ENCODE results near the gene MAP3K4.
"Not testable (repeated sequence)": the region's sequence is repeated elsewhere in the genome, so short reads cannot be mapped to it uniquely, and the experiment has no call there.

The MAP3K4 gene

DNA sequence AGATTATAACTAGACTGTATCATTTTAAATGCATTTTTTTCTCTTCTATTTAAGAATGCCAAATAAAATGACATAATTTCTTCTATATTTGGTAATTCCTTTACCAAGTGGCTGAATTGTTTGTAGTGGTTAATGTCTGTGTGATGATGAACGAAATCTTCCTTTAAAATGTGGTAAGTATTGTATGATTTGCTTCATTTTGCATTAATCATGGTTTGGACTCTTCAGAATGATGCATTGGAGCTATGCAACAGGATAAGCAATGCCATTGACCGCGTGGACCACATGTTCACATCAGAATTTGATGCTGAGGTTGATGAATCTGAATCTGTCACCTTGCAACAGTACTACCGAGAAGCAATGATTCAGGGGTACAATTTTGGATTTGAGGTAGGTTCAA lies 99.6 kb downstream of the MAP3K4 start:
- DNase-seq: no peak

DNA sequence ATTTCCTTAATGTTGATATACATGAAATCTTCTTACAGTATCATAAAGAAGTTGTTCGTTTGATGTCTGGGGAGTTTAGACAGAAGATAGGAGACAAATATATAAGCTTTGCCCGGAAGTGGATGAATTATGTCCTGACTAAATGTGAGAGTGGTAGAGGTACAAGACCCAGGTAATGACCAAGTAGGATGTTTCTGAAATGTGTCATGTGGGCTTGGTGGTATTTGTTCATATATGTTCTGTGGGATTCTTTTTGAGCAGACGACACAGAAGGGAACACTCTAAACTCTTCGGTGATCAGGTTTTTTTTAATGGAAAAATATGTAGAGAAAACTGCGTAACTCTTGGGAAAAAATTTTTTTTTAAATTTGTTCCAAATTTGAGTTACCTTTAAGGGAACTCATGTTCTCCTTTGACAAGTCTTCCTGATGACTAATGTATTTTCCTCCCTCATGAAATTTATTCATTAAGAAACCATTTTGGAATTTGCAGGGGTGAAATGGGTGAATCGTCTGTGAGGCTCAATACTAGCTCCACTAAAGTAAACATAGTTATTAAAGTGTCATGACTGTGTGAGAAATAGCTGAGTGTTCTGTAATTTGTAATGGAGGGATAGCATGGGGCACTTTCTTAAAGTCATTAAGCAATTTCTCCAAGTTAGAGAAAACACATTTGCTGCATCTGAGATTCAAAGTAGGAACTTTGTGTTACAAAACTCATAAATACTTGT lies 100.6 kb downstream of the MAP3K4 start:
- DNase-seq: peak; percentile 42

DNA sequence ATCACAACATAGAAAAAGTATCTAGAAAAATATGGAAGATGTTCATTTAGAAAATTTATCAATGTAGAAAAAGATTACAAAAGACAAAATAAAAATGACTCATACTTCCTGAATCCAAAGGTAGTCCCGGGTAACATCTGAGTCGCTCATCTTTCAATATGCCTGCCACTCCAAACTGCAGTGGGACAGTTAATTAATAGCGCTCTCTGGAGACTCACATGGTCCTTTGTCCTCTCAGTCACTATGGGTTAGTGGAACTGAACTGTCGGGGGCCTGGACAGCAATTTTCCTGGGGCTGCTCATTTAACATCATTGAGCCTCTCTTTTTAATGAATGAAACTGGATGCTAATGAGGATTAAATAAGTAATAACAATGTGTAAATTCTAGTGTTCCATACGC lies 103.4 kb downstream of the MAP3K4 start:
- DNase-seq: no peak

DNA sequence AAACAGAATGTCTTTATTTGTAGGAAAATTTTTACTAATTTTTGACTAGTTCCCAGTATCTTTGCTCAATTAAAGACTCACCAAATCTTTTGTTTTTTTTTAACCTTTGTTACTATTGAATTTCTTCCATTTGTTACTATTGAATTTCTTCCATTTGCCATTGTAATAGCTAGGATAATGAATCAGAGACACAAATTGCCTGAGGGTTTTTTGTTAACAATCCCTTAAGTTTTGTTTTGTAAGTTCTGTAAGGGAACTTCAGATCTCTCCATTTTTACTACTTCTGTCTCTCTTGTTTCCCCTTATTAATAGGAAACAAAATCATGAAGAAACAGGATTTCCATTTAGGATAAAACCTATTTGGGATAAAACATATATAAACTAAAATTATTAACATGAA lies 104.3 kb downstream of the MAP3K4 start:
- no peak for DNase-seq

DNA sequence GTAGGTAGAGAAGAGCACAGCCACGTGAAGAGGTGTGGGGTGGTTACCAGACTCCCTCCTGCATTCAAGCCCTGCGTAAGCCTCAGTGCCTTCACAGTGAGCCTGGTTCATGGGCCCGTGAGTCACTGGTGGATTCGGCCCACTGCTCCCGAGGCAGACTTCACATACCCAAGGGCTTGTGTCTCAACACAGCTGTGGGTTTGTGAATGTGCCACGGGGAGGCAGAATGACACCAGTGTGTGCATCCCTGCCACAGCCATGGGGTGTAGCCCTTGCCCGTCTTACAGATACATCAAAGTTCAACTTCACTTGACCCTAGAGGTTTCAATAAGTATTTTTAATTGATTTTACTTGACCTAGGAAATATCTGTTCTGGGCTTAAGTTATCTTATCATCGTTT lies 108.5 kb downstream of the MAP3K4 start:
- DNase-seq: peak; percentile 7

DNA sequence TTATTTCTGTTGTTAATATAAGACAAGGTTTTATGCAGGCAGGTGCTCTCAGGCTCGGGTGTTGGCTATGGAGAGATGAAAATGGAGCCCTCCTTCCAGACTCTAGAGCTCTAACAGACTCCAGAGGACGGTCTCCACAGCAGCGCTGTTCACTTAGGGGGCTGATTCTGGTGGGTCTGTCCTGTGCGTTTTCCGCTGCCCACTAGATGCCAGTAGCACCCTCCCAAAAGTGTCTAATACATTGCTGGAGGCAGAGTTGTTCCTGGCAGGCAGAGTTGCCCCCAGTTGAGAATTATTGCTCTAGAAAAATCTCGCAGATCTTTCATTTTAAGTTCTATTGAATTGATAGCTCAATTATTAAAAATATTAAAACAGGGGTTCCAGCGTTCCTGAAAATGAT lies 109.9 kb downstream of the MAP3K4 start:
- no peak for DNase-seq

DNA sequence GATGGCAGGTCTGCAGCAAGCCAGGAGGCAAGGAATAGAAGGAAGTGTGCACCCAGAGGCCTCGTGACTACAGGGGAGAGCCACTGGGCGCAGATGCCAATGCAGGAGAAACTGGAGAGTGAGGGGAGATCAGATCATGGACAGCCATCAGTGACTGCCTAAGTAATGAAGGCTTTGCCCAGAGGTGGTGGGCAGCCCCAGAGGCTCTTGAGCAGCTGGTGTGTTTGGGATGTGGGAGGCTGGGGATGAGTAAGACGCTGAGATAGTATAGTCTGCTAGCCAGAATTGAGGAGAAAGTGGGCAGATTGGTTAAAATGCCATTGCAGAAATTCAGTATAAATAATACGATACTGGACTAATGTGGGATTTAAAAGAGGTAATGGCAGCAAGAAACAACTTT lies 111.9 kb downstream of the MAP3K4 start:
- no peak for DNase-seq

DNA sequence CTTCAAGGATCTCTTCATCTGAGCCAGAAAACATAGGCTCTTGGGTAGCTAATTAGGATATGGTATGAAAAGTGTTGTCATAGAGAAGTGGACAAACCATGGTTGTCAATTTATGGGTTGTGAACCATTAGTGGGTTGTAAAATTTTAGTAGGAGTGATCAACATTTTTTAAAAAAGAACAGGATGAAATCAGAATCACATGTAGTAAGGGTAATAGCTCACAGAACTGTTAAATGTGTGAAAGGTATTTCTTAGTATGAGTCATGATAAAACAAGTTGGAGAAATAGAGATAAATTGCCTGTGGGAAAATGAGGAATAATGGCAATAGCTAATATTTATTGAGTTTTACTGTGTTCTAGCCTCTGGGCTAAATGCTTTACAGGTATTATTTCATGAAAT lies 113.4 kb downstream of the MAP3K4 start:
- DNase-seq: peak; percentile 28

DNA sequence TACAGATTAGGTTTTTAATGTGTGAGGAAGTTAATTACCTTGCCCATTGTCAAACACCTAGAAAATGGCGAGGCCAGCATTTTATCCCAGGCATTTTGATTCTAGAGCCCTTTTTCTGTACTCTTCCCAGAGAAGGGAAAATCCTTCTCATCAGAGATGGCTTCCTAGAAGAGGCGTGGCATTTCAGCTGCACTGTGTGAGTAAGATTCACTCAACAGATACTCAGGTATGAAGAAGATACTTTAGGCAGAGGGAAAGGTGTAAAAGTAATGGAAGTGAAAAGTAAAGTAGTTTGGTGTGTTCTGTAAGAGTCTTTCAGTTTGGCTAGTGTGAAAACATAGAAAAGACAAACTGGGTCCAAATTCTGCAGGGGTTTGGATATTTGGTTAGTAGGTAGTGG lies 113.8 kb downstream of the MAP3K4 start:
- no peak for DNase-seq

DNA sequence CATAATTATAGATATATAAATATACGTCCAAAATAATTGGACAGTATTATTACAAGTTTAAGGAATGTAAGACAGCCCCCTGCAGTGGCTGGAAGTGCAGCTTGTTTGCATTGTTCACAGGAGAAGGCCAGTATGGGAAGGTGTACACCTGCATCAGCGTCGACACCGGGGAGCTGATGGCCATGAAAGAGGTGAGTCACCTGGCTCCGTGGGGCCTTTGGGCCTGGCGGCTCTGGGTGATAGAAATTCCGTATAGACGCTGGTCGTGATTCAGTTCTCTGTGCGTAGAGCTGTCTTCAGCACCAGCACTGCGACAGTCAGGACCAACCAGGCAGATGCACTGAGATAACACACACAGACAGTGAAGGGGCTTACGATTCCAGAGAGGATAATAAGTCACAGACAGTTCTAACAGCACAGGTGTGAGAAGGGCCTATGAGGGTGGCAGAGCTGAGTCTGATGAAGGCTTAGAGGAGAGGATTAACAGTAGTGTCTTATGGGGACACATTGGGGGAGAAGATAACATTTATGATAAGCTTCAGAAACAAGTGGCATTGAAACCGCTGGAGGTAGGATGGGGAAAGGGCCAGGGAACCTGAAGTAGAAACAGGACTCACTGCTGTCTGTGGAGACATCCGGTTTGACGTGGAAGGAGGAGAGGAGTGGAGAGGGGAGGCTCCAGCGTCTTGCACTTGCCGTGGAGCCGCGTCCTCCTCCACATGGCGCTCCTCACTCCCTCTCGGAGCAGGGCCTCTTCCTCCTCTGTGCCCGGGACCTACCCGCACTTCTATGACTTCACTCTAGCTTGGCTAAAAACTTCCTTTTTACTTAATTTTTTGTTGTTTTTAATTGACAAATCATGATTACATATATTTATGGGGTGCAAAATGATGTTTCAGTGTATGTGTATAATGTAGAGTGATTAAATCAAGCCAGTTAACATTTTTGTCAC lies 116.5 kb downstream of the MAP3K4 start:
- DNase-seq: no peak

DNA sequence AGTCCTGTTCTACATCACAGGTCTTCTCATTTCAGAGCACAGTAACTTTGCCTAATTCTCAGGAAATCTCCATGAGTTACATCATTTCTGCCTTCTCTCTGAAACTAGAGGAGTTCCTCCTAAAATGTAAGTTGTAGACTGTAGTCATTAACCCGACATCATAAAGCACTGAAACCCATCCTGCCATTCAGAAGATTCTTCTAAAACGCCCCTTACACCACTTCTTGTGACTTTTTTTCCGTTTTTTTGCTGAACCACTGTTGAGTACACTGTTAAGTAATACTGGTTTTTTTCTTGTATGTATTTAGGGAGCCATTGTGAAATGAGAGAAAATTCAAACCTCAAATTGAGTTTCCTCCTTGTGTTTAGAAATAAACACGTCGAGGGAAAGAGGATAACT lies 117.3 kb downstream of the MAP3K4 start:
- DNase-seq: no peak

DNA sequence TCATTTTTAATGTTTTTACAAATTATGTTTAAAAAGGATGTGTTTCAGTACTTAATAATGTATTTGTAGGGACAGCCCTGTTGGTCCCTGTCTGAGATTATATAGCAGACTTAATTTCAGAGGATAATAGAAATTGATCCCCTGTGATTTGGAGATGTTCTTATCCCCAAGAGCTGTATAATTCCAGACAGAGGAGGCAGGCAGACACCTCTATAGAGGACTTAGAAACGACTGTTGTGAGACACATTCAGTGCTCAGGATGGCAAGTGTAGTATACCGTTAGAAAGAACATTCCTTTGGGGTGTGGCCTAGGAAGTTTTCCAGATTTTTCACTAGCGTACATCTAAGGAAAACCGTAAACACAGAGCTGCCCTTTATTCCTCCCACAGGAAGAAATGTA lies 117.8 kb downstream of the MAP3K4 start:
- no peak for DNase-seq

DNA sequence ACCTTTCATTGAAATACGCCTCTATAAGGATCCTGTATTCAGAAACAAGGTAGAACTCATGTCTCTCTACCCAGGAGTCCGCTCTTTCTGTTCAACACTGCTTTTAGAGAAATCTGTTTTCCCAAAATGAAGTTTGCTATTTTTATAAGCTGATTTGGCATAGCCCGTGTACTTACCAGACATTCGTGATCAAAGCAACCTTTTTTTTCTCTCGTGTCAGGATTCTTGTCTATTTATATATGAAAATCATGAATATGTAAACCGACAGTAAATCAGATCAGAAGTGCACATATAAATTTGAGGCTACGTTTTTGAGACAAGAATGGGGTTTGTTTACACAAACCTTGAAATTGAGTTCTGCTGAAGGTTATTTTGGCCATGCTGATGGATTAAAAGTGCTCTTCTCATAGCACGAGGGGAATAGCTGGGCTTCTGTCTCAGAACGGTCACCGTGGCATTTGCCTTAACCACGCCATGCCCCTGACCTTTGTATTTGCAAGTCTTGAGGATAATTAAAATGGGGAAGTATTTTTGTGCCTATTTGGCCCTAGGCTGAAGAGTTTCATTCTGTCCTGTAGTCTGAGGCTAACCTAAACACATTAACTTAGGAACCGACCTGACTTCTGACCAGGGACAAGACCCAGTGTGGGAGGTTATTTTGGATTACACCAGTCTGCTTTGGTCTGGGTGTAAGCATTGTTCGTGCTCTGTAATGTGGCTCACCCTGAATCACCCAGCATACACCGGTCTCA lies 118.6 kb downstream of the MAP3K4 start:
- DNase-seq: no peak

DNA sequence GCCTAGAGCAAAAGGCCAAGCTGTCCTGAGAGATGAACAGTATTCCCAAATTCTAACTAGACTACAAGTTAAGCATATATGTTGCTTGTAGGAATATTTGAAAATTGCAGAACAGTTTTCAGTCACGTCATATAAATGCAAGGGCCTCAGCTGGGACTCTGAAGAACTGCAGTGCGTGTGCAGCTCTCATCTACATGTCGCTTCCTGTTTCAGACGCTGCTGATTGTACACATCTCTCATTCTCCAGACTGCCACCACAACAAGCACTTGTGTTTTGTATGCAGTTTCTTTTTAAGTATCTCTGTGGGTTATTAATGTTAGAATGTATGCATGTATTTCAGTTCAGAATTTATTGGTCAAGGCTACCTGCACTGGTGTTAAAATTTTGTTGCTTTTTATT lies 119.7 kb downstream of the MAP3K4 start:
- DNase-seq: no peak

DNA sequence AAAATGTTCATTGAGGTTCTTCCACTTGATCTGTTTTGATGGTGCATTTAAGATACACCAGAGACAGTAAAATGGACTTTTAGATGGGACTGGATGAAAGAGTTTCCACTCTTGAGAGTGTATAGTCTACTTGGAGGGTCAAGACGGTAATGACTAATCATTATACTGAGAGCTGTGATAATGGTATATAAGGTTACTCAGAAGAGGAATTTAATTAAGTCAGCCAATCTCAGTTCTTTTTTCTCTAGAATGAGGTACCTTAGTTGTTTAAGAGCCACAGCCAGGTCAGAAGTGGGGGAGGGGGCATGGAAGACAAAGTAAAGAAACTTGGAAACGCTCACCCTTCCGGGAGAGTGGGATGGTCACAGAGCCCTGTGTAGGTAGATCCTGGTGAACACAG lies 123.9 kb downstream of the MAP3K4 start:
- no peak for DNase-seq

DNA sequence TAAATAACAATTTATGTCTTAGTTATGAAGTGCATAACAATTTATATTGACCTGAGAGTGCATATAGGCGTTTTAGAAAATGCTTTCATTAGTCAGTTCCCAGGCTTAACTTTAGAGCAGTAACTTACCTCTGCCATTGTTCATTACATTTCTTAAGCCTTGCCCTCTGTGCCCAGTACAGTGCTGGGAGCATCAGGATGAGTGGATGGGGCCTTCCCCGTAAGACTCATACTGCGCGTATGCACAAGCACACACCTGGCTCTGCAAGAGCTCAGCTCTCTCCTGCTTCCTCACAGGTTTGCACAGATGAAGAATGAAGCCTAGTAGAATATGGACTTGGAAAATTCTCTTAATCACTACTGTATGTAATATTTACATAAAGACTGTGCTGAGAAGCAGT lies 125.0 kb downstream of the MAP3K4 start:
- no peak for DNase-seq

DNA sequence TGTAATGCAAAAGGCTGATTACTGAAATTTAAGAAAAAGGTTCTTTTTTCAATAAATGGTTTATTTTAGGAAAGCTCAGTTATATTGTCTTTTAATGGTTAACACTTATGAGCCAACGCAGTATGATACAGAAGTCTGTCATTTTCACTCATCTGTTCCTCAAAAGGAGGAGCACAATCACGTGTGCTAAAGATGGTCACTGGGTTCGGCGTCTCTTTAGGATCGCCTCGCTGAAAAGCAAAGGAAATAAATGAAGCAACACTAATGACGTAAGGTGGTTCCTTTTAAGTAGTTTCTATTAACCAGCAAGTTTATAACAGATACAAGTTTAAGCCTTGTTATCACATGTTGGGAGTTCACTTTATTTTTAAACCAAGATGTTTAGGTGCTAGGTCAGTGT lies 125.7 kb downstream of the MAP3K4 start:
- no peak for DNase-seq

DNA sequence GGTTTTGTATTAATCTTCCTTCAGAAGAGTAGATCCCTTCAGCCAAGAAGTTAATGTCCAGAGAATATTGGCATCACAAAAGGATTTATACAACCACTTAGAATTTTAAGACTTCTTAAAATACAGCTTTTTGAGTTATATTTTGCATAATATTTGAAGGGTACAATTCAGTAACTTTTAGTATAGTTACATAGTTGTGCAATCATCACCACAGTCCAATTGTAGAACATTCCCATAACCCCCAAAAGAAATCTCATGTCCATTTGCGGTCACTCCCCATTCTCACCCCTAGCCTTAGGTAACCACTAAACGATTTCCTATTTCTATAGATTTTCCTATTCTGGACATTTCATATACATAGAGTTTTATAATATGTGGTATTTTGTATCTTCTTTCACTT lies 126.4 kb downstream of the MAP3K4 start:
- no peak for DNase-seq

DNA sequence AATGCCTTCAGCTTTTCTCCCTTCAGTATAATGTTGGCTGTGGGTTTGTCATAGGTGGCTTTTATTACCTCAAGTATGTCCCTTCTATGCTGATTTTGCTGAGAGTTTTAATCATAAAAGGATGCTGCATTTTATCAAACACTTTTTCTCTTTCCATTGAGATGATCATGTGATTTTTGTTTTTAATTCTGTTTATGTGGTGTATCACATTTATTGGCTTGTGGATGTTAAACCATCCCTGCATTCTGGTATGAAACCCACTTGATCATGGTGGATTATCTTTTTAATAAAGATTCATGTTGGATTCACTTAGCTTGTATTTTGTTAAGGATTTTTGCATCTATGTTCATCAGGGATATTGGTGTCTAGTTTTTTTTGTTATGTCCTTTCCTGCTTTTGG lies 131.8 kb downstream of the MAP3K4 start:
- not testable (repeated sequence) for DNase-seq

DNA sequence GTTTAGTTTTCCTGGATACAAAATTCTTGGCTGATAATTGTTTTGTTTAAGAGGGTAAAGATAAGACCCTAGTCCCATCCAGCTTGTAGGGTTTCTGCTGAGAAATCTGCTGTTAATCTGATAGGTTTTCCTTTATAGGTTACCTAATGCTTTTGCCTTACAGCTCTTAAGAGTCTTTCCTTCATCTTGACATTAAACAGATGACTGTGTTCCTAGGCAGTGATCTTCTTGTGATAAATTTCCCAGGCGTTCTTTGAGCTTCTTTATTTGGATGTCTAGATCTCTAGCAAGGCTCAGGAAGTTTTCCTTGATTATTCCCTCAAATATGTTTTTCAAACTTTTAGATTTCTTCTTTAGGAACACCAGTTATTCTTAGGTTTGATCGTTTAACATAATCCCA lies 134.0 kb downstream of the MAP3K4 start:
- no peak for DNase-seq

DNA sequence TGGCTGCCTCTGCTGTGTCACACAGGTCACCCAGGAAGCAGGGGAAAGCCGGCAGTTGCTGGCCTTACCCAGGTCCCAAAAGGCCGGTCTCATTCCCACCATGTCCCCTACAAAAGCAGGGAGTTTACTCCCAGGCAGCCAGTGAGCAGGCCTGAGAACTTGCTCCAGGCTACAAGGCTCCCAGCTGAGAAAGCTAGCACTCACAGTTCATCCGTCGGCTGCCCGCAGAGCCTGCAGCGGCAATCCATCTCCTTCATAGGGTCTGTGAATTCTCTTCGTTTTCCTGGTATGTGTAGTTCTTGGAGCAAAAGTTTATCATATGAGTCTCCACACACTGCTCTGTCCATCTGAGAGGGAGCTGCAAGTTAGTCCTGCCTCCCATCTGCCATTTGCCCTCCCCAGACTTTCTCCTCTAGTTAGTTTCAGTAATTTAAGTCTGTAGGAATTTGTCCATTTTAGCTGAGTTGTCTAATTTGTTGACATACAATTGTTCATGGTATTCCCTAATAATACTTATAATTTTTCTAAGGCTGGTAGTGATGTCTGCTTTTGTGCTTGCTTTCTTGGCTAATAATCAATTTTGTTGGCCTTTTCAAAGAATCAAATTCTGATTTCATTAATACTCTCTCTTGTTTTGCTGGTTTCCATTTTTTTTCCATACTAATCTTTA lies 135.6 kb downstream of the MAP3K4 start:
- no peak for DNase-seq

DNA sequence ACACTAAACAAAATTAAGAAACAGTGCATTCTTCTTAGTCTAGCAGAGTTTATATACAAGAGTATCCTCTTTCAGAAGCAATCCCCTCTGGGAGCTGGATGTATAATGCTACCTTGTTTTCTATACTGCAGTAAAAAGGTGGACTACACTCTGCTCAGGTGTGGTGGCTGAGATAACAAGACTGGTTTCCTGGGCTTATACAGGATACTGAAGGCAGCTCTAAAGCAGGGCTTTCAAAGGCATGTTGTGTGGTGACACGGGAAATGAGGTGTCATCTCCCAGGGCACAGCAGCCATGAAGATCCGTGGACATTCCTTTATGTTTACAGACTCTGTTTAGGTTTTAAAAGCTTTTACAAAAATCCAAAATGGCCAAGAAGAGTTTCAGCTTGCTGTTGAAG lies 136.7 kb downstream of the MAP3K4 start:
- no peak for DNase-seq

DNA sequence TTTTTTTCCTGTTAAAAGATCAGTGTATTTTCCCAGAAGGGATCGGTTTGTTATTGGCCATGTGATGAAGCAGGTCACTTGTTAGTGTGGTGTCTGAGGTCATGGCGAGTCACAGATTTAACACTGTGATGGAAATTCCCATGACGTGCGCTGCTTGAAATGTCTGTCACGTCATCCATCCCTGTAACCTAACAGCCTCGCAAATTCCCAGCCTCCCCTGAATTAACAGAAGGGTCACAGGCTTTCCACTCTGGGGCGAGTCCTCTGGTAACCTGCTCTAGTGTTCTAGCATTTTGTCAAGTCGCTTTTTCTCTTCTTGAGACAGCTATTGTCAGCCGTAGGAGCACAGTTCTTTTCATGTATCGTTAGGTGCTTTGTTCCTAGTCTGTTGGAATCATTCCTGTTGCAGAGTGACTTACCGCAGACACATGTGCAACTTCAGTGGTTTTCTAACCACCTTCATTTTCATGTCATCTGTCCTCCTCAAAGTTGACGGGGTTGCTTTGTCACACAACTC lies 137.2 kb downstream of the MAP3K4 start:
- DNase-seq: no peak
